Neural cell (in vitro differentiated cells): Measurements from ENCODE around the gene KLHL30. TPM values are rescaled to one million over a fixed set of nuclear protein-coding genes. Genes with fewer than 3 reads are reported as not detected.

Experiments used
- H2AFZ ChIP-seq: fragments of 200-600, 300-800 bp; sonication (generic), shearing (Covaris generic); 2 replicates; pipeline ENCODE4 v1.6.0; 2014; ENCODE audit warnings: low read depth, mild to moderate bottlenecking, antibody characterized with exemption, low read length, moderate library complexity
- H3F3A ChIP-seq: fragments of 200-600 bp; shearing (Covaris generic); 2 replicates; pipeline ENCODE4 v1.6.1; 2016; ENCODE audit warnings: mild to moderate bottlenecking, moderate library complexity, mixed read lengths, antibody characterized with exemption, low read length; ENCODE audit not compliant: insufficient read depth, poor library complexity, severe bottlenecking
- H3K27ac ChIP-seq: fragments of 200-600, 300-800 bp; sonication (generic), shearing (Covaris generic); 2 replicates; pipeline ENCODE4 v1.5.1; 2014; ENCODE audit warnings: mild to moderate bottlenecking, low read length, moderate library complexity
- H3K27me3 ChIP-seq: fragments of 300-800, 200-600 bp; sonication (generic), shearing (Covaris generic); 2 replicates; pipeline ENCODE4 v1.6.0; 2014; ENCODE audit warnings: mild to moderate bottlenecking, low read depth, low read length, moderate library complexity; ENCODE audit not compliant: insufficient read depth
- H3K36me3 ChIP-seq: fragments of 300-800, 200-600 bp; sonication (generic), shearing (Covaris generic); 2 replicates; pipeline ENCODE4 v1.5.1; 2014; ENCODE audit warnings: mild to moderate bottlenecking, antibody characterized with exemption, low read length, moderate library complexity; ENCODE audit not compliant: insufficient read depth
- H3K4me2 ChIP-seq: fragments of 300-800, 200-600 bp; sonication (generic), shearing (Covaris generic); 2 replicates; pipeline ENCODE4 v1.6.0; 2014; ENCODE audit warnings: mild to moderate bottlenecking, low read length
- H3K4me3 ChIP-seq: fragments of 300-800, 200-600 bp; sonication (generic), shearing (Covaris generic); 2 replicates; pipeline ENCODE4 v1.5.1; 2014; ENCODE audit warnings: mild to moderate bottlenecking, low read length, moderate library complexity
- H3K79me2 ChIP-seq: fragments of 200-600 bp; shearing (Covaris generic); replicated peaks from 2 replicates; pipeline ENCODE4 v1.6.0; 2014; ENCODE audit warnings: mild to moderate bottlenecking, low read length, moderate library complexity; ENCODE audit not compliant: insufficient read depth
- H3K9ac ChIP-seq: fragments of 300-800, 200-600 bp; sonication (generic), shearing (Covaris generic); 2 replicates; pipeline ENCODE4 v1.6.1; 2016; ENCODE audit warnings: mild to moderate bottlenecking, low read length, mixed read lengths
- H3K9me2 ChIP-seq: fragments of 200-600 bp; shearing (Covaris generic); 2 replicates; pipeline ENCODE4 v1.6.1; 2016; ENCODE audit warnings: mild to moderate bottlenecking, low read length, mixed read lengths; ENCODE audit not compliant: insufficient read depth
- H3K9me3 ChIP-seq: fragments of 200-600, 300-800 bp; sonication (generic), shearing (Covaris generic); 2 replicates; pipeline ENCODE4 v1.6.1; 2016; ENCODE audit warnings: mild to moderate bottlenecking, mixed run types, low read length, moderate library complexity, mixed read lengths
- H4K20me1 ChIP-seq: fragments of 200-600 bp; shearing (Covaris generic); 2 replicates; pipeline ENCODE4 v1.6.1; 2016; ENCODE audit warnings: mild to moderate bottlenecking, mixed run types; ENCODE audit not compliant: insufficient read depth
- CTCF ChIP-seq: fragments of 450-650 bp; IDR thresholded peaks from 2 replicates; pipeline ENCODE4 v1.5.1; 2014; ENCODE audit warnings: antibody characterized with exemption, mild to moderate bottlenecking, moderate library complexity; ENCODE audit not compliant: poor library complexity, severe bottlenecking
- EP300 ChIP-seq: fragments of 450-650 bp; conservative IDR thresholded peaks from 2 replicates; pipeline ENCODE4 v1.6.1; 2014; ENCODE audit warnings: antibody characterized with exemption, mild to moderate bottlenecking, moderate library complexity; ENCODE audit not compliant: poor library complexity, severe bottlenecking
- EZH2 ChIP-seq: fragments of 200-600, 300-800 bp; shearing (Covaris generic), sonication (generic); IDR thresholded peaks from 2 replicates; pipeline ENCODE4 v1.6.1; 2014; ENCODE audit warnings: antibody characterized with exemption, low read length, borderline replicate concordance, mild to moderate bottlenecking; ENCODE audit not compliant: insufficient read depth, poor library complexity, severe bottlenecking
- MXI1 ChIP-seq: fragments of 450-650 bp; conservative IDR thresholded peaks from 2 replicates; pipeline ENCODE4 v1.6.1; 2014; ENCODE audit warnings: antibody characterized with exemption, mild to moderate bottlenecking; ENCODE audit not compliant: poor library complexity, severe bottlenecking
- POLR2AphosphoS5 ChIP-seq: IDR thresholded peaks from 2 replicates; pipeline ENCODE4 v1.6.1; 2012
- RAD21 ChIP-seq: fragments of 450-650 bp; conservative IDR thresholded peaks from 2 replicates; pipeline ENCODE4 v1.6.1; 2014; ENCODE audit warnings: antibody characterized with exemption, mild to moderate bottlenecking, moderate library complexity
- REST ChIP-seq: IDR thresholded peaks from 2 replicates; pipeline ENCODE4 v1.6.1; 2012; ENCODE audit warnings: borderline replicate concordance
- SMC3 ChIP-seq: fragments of 450-650 bp; conservative IDR thresholded peaks from 2 replicates; pipeline ENCODE4 v1.6.1; 2014; ENCODE audit warnings: antibody characterized with exemption, mild to moderate bottlenecking, moderate library complexity; ENCODE audit not compliant: poor library complexity
- TAF1 ChIP-seq: IDR thresholded peaks from 2 replicates; pipeline ENCODE4 v1.6.1; 2012; ENCODE audit warnings: low read depth
- polyA plus RNA-seq: library from polyadenylated mRNA; depleted of rRNA; stranded (reverse); fragments of >200 nt; gene quantifications from 2 replicates; pipeline ENCODE4 v1.2.3, GENCODE V29; 2014

The KLHL30 gene
- polyA plus RNA-seq, 1 donor from 2014 or later: not detected

- H3K27me3 ChIP-seq: no peaks in the 10 kb centered on the region
- no peaks in the 10 kb centered on the region for H3K36me3 ChIP-seq
- no peak overlapping the region for H3K9ac ChIP-seq
- TF ChIP-seq EZH2: no peak
- TF ChIP-seq EP300: no peak
- no peak for TF ChIP-seq POLR2AphosphoS5
- TF ChIP-seq CTCF: no peak
- TF ChIP-seq SMC3: no peak
- TF ChIP-seq MXI1: no peak
- TF ChIP-seq REST: no peak
- TF ChIP-seq RAD21: no peak
- no peak for TF ChIP-seq TAF1
- H3F3A ChIP-seq: no peaks in the 10 kb centered on the region
- H3K79me2 ChIP-seq: no peaks in the 10 kb centered on the region
- H3K9me2 ChIP-seq: no peaks in the 10 kb centered on the region
- no peak overlapping the region for H3K4me3 ChIP-seq
- no peak overlapping the region for H3K27ac ChIP-seq
- no peak overlapping the region for H2AFZ ChIP-seq
- H4K20me1 ChIP-seq: no peaks in the 10 kb centered on the region
- H3K4me2 ChIP-seq: no peak overlapping the region
- H3K9me3 ChIP-seq: no peaks in the 10 kb centered on the region
Observed at GRCh38 chr2:238144262-238144661, 5.8 kb downstream of the KLHL30 start.

GRCh38 chr2:238145046-238145445 is 6.6 kb downstream of the KLHL30 start:
- Histone ChIP-seq H2AFZ (no peak overlapping the region), H3K27me3 (no peaks in the 10 kb centered on the region), H3K9me3 (no peaks in the 10 kb centered on the region), H3K79me2 (no peaks in the 10 kb centered on the region), H3K27ac (no peak overlapping the region), H3K36me3 (no peaks in the 10 kb centered on the region), H4K20me1 (no peaks in the 10 kb centered on the region), H3F3A (no peaks in the 10 kb centered on the region), H3K4me3 (no peak overlapping the region), H3K9me2 (no peaks in the 10 kb centered on the region), H3K4me2 (no peak overlapping the region), H3K9ac (no peak overlapping the region)
- no peak for TF ChIP-seq POLR2AphosphoS5

GRCh38 chr2:238145851-238146250 is 7.4 kb downstream of the KLHL30 start:
- H4K20me1 ChIP-seq: no peaks in the 10 kb centered on the region
- H3K27me3 ChIP-seq: no peaks in the 10 kb centered on the region
- no peaks in the 10 kb centered on the region for H3K9me2 ChIP-seq
- no peak overlapping the region for H3K27ac ChIP-seq
- no peaks in the 10 kb centered on the region for H3K79me2 ChIP-seq
- TF ChIP-seq POLR2AphosphoS5 (no peak), SMC3 (no peak), RAD21 (no peak)
- no peak overlapping the region for H3K4me3 ChIP-seq
- no peak overlapping the region for H2AFZ ChIP-seq
- H3F3A ChIP-seq: no peaks in the 10 kb centered on the region
- H3K4me2 ChIP-seq: no peak overlapping the region
- no peaks in the 10 kb centered on the region for H3K9me3 ChIP-seq
- H3K9ac ChIP-seq: no peak overlapping the region
- no peaks in the 10 kb centered on the region for H3K36me3 ChIP-seq
